Loucy (cell line): ENCODE data around the gene SEMA4C.

Source experiments
- H2AFZ ChIP-seq: fragments of 200-600 bp; sonication (generic); 2 replicates; pipeline ENCODE4 v1.6.0; 2016; ENCODE audit warnings: antibody characterized with exemption, mild to moderate bottlenecking, low read length, moderate library complexity
- H3F3A ChIP-seq: fragments of 200-600 bp; 2 replicates; pipeline ENCODE4 v1.6.0; 2016; ENCODE audit warnings: antibody characterized with exemption, low read depth, mild to moderate bottlenecking
- H3K27me3 ChIP-seq: fragments of 200-600 bp; sonication (generic); 2 replicates; pipeline ENCODE4 v1.6.1; 2014; ENCODE audit warnings: low read length, mild to moderate bottlenecking; ENCODE audit not compliant: insufficient read depth, poor library complexity, severe bottlenecking
- H3K36me3 ChIP-seq: fragments of 200-600 bp; sonication (generic); 2 replicates; pipeline ENCODE4 v1.6.1; 2016; ENCODE audit warnings: low read length; ENCODE audit not compliant: insufficient read depth
- H3K4me1 ChIP-seq: fragments of 200-600 bp; sonication (generic); 2 replicates; pipeline ENCODE4 v1.5.1; 2014; ENCODE audit warnings: low read length, mild to moderate bottlenecking; ENCODE audit not compliant: insufficient read depth, poor library complexity, severe bottlenecking
- H3K4me2 ChIP-seq: fragments of 200-600 bp; sonication (generic); 2 replicates; pipeline ENCODE4 v1.6.0; 2014; ENCODE audit warnings: antibody characterized with exemption, low read length, low read depth, mild to moderate bottlenecking; ENCODE audit not compliant: poor library complexity, severe bottlenecking
- H3K4me3 ChIP-seq: fragments of 200-600 bp; sonication (generic); 2 replicates; pipeline ENCODE4 v1.5.1; 2014; ENCODE audit warnings: low read length, mild to moderate bottlenecking, mixed read lengths; ENCODE audit not compliant: poor library complexity, severe bottlenecking
- H3K79me2 ChIP-seq: fragments of 200-600 bp; sonication (generic); 2 replicates; pipeline ENCODE4 v1.6.1; 2014; ENCODE audit warnings: low read length; ENCODE audit not compliant: insufficient read depth
- H3K9ac ChIP-seq: fragments of 200-600 bp; sonication (generic); 2 replicates; pipeline ENCODE4 v1.6.0; 2014; ENCODE audit warnings: mild to moderate bottlenecking, low read depth, low read length, moderate library complexity; ENCODE audit not compliant: poor library complexity, severe bottlenecking
- H3K9me2 ChIP-seq: fragments of 200-600 bp; sonication (generic); replicated peaks from 2 replicates; pipeline ENCODE4 v1.6.1; 2016; ENCODE audit warnings: low read depth, low read length, mixed read lengths
- H3K9me3 ChIP-seq: fragments of 200-600 bp; sonication (generic); 2 replicates; pipeline ENCODE4 v1.6.1; 2014; ENCODE audit warnings: mild to moderate bottlenecking, antibody characterized with exemption, low read length, low read depth; ENCODE audit not compliant: insufficient read depth
- H4K20me1 ChIP-seq: fragments of 200-600 bp; sonication (generic); 2 replicates; pipeline ENCODE4 v1.6.0; 2014; ENCODE audit warnings: antibody characterized with exemption, low read length, mild to moderate bottlenecking; ENCODE audit not compliant: insufficient read depth, poor library complexity, severe bottlenecking
- EZH2phosphoT487 ChIP-seq: fragments of 200-600 bp; IDR thresholded peaks from 2 replicates; pipeline ENCODE4 v1.6.1; 2018; ENCODE audit warnings: antibody characterized with exemption, mild to moderate bottlenecking, moderate library complexity, borderline replicate concordance
- TF ChIP-seq, protein P1 (sequence below): fragments of 200-600 bp; sonication (generic); conservative IDR thresholded peaks from 2 replicates; pipeline ENCODE4 v1.5.1; 2014; ENCODE audit warnings: mild to moderate bottlenecking, antibody characterized with exemption, low read length

The SEMA4C gene

DNA sequence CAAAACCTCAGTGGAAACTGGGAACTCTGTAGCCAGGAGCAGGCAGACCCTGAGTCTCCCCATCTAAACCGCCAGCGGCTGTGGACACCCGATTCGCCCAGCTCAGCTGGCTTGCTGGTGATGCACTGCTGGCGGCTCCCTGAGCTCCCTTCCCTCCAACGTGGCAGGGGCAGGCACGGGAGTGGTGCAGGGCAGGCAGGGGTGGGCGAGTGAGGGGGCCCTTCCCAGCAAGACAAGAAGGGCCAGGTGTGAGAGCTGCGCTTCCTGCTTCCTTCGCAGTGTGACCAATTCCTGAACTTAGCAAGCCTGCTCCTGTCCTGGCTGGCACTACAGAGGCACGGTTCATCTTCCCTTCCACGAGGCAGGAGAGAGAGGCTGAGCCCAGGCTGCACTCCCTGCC lies 12.3 kb upstream of the SEMA4C start:
- Histone ChIP-seq H2AFZ (no peak overlapping the region), H3K4me3 (no peak overlapping the region), H3K4me2 (no peak overlapping the region)

DNA sequence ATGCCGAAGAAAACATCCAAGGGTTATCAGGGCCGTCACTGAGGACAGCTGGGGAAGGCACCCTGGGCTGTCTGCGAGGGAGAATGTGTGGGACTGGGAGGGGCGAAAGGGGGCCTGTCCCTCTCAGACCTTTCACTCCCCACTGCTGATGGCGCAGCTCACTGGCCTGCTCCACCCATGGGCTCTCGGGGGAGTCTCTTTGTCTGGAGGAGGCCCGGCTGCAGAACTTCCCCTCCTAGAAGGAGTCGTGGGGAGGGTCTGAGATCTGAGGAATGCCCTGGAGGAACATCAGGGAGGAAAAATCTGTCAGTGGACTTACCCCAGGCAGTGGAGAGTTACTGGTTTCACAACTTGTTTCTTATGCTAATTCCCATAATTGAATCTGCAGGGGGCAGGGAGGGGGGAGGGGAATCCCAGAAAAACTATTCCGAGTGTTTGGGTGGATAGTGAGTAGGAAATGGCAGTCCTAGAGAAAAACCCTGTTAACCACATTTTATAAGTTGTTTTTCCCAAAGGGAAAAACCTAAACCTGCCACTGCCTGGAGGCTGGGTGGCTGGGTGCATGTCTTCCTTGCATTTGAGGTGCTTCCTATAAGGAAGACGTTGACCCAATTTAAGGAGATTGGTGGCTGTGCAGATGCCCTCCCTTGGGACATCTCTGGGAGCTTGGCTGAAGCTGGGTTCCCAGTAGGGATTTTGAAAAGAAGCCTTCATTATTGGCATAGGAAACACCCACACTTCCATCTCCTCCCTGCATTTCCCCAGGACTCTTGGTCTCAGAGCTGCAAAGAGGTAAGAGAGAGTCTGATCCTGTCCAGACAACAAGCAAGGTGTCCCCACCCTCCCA lies 11.7 kb upstream of the SEMA4C start:
- Histone ChIP-seq H3K36me3 (no peaks in the 10 kb centered on the region), H3K9me3 (no peaks in the 10 kb centered on the region), H3K9me2 (no peaks in the 10 kb centered on the region), H4K20me1 (no peaks in the 10 kb centered on the region), H3K9ac (no peak overlapping the region), H3K4me2 (no peak overlapping the region), H3F3A (no peaks in the 10 kb centered on the region), H2AFZ (no peak overlapping the region), H3K4me1 (peaks cover 4% of the 10 kb centered on the region), H3K27me3 (no peaks in the 10 kb centered on the region), H3K4me3 (no peak overlapping the region), H3K79me2 (no peaks in the 10 kb centered on the region)
- no peak for TF ChIP-seq EZH2phosphoT487
- TF ChIP-seq, protein P1, sequence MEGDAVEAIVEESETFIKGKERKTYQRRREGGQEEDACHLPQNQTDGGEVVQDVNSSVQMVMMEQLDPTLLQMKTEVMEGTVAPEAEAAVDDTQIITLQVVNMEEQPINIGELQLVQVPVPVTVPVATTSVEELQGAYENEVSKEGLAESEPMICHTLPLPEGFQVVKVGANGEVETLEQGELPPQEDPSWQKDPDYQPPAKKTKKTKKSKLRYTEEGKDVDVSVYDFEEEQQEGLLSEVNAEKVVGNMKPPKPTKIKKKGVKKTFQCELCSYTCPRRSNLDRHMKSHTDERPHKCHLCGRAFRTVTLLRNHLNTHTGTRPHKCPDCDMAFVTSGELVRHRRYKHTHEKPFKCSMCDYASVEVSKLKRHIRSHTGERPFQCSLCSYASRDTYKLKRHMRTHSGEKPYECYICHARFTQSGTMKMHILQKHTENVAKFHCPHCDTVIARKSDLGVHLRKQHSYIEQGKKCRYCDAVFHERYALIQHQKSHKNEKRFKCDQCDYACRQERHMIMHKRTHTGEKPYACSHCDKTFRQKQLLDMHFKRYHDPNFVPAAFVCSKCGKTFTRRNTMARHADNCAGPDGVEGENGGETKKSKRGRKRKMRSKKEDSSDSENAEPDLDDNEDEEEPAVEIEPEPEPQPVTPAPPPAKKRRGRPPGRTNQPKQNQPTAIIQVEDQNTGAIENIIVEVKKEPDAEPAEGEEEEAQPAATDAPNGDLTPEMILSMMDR, result no peak

More for the DNA sequence above, 12.3 kb upstream of the SEMA4C start:
- TF ChIP-seq, protein P1, result no peak
- TF ChIP-seq EZH2phosphoT487, result no peak
- Histone ChIP-seq H3K9me3 (no peaks in the 10 kb centered on the region), H3K36me3 (no peaks in the 10 kb centered on the region), H3F3A (no peaks in the 10 kb centered on the region), H3K79me2 (no peaks in the 10 kb centered on the region), H4K20me1 (no peaks in the 10 kb centered on the region), H3K27me3 (no peaks in the 10 kb centered on the region), H3K9ac (no peak overlapping the region), H3K9me2 (no peaks in the 10 kb centered on the region), H3K4me1 (no peaks in the 10 kb centered on the region)

DNA sequence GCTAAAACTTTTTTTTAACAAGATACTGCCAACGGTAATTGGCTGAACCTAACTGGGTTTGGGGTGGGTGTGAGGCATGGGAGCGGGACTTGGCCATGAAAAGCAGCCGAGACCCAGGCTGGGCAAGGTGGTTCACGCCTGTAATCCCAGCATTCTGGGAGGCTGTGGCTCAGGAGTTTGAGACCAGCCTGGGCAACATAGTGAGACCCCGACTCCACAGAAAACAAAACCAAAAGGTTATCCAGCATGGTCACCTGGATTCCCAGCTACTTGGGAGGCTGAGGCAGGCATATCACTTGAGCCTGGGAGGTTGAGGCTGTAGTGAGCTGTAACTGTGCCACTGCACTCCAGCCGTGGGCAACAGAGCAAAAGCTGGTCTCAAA lies 11.0 kb upstream of the SEMA4C start:
- H3K9me2 ChIP-seq, result no peaks in the 10 kb centered on the region
- no peak overlapping the region for H3K4me3 ChIP-seq
- no peaks in the 10 kb centered on the region for H4K20me1 ChIP-seq
- no peak overlapping the region for H2AFZ ChIP-seq
- no peaks in the 10 kb centered on the region for H3K79me2 ChIP-seq
- peaks cover 11% of the 10 kb centered on the region for H3K4me1 ChIP-seq
- no peak overlapping the region for H3K9ac ChIP-seq
- H3K27me3 ChIP-seq, result no peaks in the 10 kb centered on the region
- TF ChIP-seq, protein P1, result no peak
- no peak for TF ChIP-seq EZH2phosphoT487
- no peaks in the 10 kb centered on the region for H3K9me3 ChIP-seq
- no peaks in the 10 kb centered on the region for H3K36me3 ChIP-seq
- no peaks in the 10 kb centered on the region for H3F3A ChIP-seq
- H3K4me2 ChIP-seq, result no peak overlapping the region
